HEK293T (cell line): ENCODE results near the gene FOXA1.
"Not testable (repeated sequence)": the region's sequence is repeated elsewhere in the genome, so short reads cannot be mapped to it uniquely, and the experiment has no call there.

Source experiments
- ARNT ChIP-seq: fragments of 450-650 bp; IDR thresholded peaks from 2 replicates; pipeline ENCODE4 v1.6.1; 2017; ENCODE audit warnings: mild to moderate bottlenecking
- BHLHE40 ChIP-seq: fragments of 450-650 bp; IDR thresholded peaks from 2 replicates; pipeline ENCODE4 v1.6.1; 2016; ENCODE audit warnings: mild to moderate bottlenecking, moderate library complexity, borderline replicate concordance
- CTBP1 ChIP-seq: fragments of 450-650 bp; IDR thresholded peaks from 2 replicates; pipeline ENCODE4 v1.6.1; 2016; ENCODE audit warnings: borderline replicate concordance
- ELF4 ChIP-seq: fragments of 450-650 bp; IDR thresholded peaks from 2 replicates; pipeline ENCODE4 v1.6.1; 2017; ENCODE audit warnings: antibody characterized with exemption
- FOXA1 ChIP-seq: fragments of 450-650 bp; IDR thresholded peaks from 2 replicates; pipeline ENCODE4 v1.6.1; 2016; ENCODE audit warnings: mild to moderate bottlenecking
- FOXK2 ChIP-seq: fragments of 450-650 bp; IDR thresholded peaks from 2 replicates; pipeline ENCODE4 v1.6.1; 2016; ENCODE audit warnings: mild to moderate bottlenecking
- HDGF ChIP-seq: fragments of 450-650 bp; IDR thresholded peaks from 2 replicates; pipeline ENCODE4 v1.6.1; 2017; ENCODE audit warnings: antibody characterized with exemption, borderline replicate concordance
- L3MBTL2 ChIP-seq: fragments of 450-650 bp; conservative IDR thresholded peaks from 2 replicates; pipeline ENCODE4 v1.6.1; 2016; ENCODE audit warnings: mild to moderate bottlenecking
- LEF1 ChIP-seq: fragments of 450-650 bp; IDR thresholded peaks from 2 replicates; pipeline ENCODE4 v1.6.1; 2017; ENCODE audit warnings: mild to moderate bottlenecking, borderline replicate concordance
- PKNOX1 ChIP-seq: fragments of 450-650 bp; IDR thresholded peaks from 2 replicates; pipeline ENCODE4 v1.6.1; 2016
- SP1 ChIP-seq: fragments of 450-650 bp; IDR thresholded peaks from 2 replicates; pipeline ENCODE4 v1.6.1; 2017
- SUZ12 ChIP-seq: fragments of 450-650 bp; IDR thresholded peaks from 2 replicates; pipeline ENCODE4 v1.6.1; 2016; ENCODE audit warnings: mild to moderate bottlenecking
- TARDBP ChIP-seq: fragments of 450-650 bp; IDR thresholded peaks from 2 replicates; pipeline ENCODE4 v1.6.1; 2016
- ZNF384 ChIP-seq: fragments of 450-650 bp; IDR thresholded peaks from 2 replicates; pipeline ENCODE4 v1.6.1; 2016

GRCh38 chr14:37555596-37555995, 39.5 kb downstream of the FOXA1 start:
- not testable (repeated sequence) for TF ChIP-seq FOXA1, SP1, BHLHE40, CTBP1, SUZ12, PKNOX1, L3MBTL2, ARNT, LEF1, HDGF, ZNF384, FOXK2, TARDBP, ELF4
